ENCODE data around the gene YWHAQ. TPM values are rescaled to one million over a fixed set of nuclear protein-coding genes. Genes with fewer than 3 reads are reported as not detected.

The YWHAQ gene
- total RNA-seq, result 140 TPM

GRCh38 chr2:9630736-9631552 is at the start of gene YWHAQ:
Gene YWHAQ, minus strand, starts transcription at chr2:9630997. Its CDS starts 545 bp downstream, at chr2:9630452.
- H3K9me3 ChIP-seq (ENCODE audit: control insufficient read depth in 3 of 3, low read length in 3 of 3), result no peaks in the 10 kb centered on the region
- peaks cover 27 to 48% (median 46%) of the 10 kb centered on the region in 3 donors for H3K4me1 ChIP-seq (ENCODE audit: control insufficient read depth in 3 of 3, insufficient read depth in 3 of 3, low read length in 3 of 3)
- peak within 1 kb of the TSS; percentile 91 for H3K27ac ChIP-seq (ENCODE audit: low read depth, low read length)
- H3K36me3 ChIP-seq (ENCODE audit: control insufficient read depth in 3 of 3, insufficient read depth in 3 of 3, low read length in 3 of 3), result peaks cover 2 to 6% (median 2%) of the 10 kb centered on the region in 3 donors
- no peaks in the 10 kb centered on the region for H3K27me3 ChIP-seq (ENCODE audit: control insufficient read depth in 3 of 3, insufficient read depth in 3 of 3, low read length in 3 of 3)
- peak within 1 kb of the TSS; percentile 94 to 96 (median 94) for H3K9ac ChIP-seq (ENCODE audit: low read depth in 1 of 3, low read length in 3 of 3)
- peak within 1 kb of the TSS; percentile 93 to 97 (median 94) for H3K4me3 ChIP-seq (ENCODE audit: low read length in 3 of 3)

GRCh38 chr2:9680082-9680481 is 49.3 kb upstream of the YWHAQ start:
- Histone ChIP-seq H3K4me1 (ENCODE audit: control insufficient read depth in 3 of 3, insufficient read depth in 3 of 3, low read length in 3 of 3) (no peaks in the 10 kb centered on the region), H3K27ac (ENCODE audit: low read depth, low read length) (no peak overlapping the region), H3K27me3 (ENCODE audit: control insufficient read depth in 3 of 3, insufficient read depth in 3 of 3, low read length in 3 of 3) (no peaks in the 10 kb centered on the region), H3K9me3 (ENCODE audit: control insufficient read depth in 3 of 3, low read length in 3 of 3) (no peaks in the 10 kb centered on the region), H3K36me3 (ENCODE audit: control insufficient read depth in 3 of 3, insufficient read depth in 3 of 3, low read length in 3 of 3) (no peaks in the 10 kb centered on the region), H3K9ac (ENCODE audit: low read depth in 1 of 3, low read length in 3 of 3) (no peak overlapping the region), H3K4me3 (ENCODE audit: low read length in 3 of 3) (no peak overlapping the region)

- H3K4me1 ChIP-seq (ENCODE audit: control insufficient read depth in 3 of 3, insufficient read depth in 3 of 3, low read length in 3 of 3), result no peaks in the 10 kb centered on the region
- H3K27ac ChIP-seq (ENCODE audit: low read depth, low read length), result no peak overlapping the region
- no peaks in the 10 kb centered on the region for H3K36me3 ChIP-seq (ENCODE audit: control insufficient read depth in 3 of 3, insufficient read depth in 3 of 3, low read length in 3 of 3)
- H3K9me3 ChIP-seq (ENCODE audit: control insufficient read depth in 3 of 3, low read length in 3 of 3), result no peaks in the 10 kb centered on the region
- no peak overlapping the region for H3K4me3 ChIP-seq (ENCODE audit: low read length in 3 of 3)
- no peaks in the 10 kb centered on the region for H3K27me3 ChIP-seq (ENCODE audit: control insufficient read depth in 3 of 3, insufficient read depth in 3 of 3, low read length in 3 of 3)
- no peak overlapping the region for H3K9ac ChIP-seq (ENCODE audit: low read depth in 1 of 3, low read length in 3 of 3)
Measured at GRCh38 chr2:9679218-9679617, 48.4 kb upstream of the YWHAQ start.

GRCh38 chr2:9678544-9678943 is 47.7 kb upstream of the YWHAQ start:
- Histone ChIP-seq H3K36me3 (ENCODE audit: control insufficient read depth in 3 of 3, insufficient read depth in 3 of 3, low read length in 3 of 3) (no peaks in the 10 kb centered on the region), H3K27me3 (ENCODE audit: control insufficient read depth in 3 of 3, insufficient read depth in 3 of 3, low read length in 3 of 3) (no peaks in the 10 kb centered on the region), H3K9me3 (ENCODE audit: control insufficient read depth in 3 of 3, low read length in 3 of 3) (no peaks in the 10 kb centered on the region), H3K9ac (ENCODE audit: low read depth in 1 of 3, low read length in 3 of 3) (no peak overlapping the region), H3K27ac (ENCODE audit: low read depth, low read length) (no peak overlapping the region), H3K4me3 (ENCODE audit: low read length in 3 of 3) (no peak overlapping the region), H3K4me1 (ENCODE audit: control insufficient read depth in 3 of 3, insufficient read depth in 3 of 3, low read length in 3 of 3) (no peaks in the 10 kb centered on the region)

GRCh38 chr2:9675415-9676351 is 44.9 kb upstream of the YWHAQ start:
- Histone ChIP-seq H3K4me3 (ENCODE audit: low read length in 3 of 3) (no peak overlapping the region), H3K36me3 (ENCODE audit: control insufficient read depth in 3 of 3, insufficient read depth in 3 of 3, low read length in 3 of 3) (no peaks in the 10 kb centered on the region), H3K27ac (ENCODE audit: low read depth, low read length) (no peak overlapping the region), H3K27me3 (ENCODE audit: control insufficient read depth in 3 of 3, insufficient read depth in 3 of 3, low read length in 3 of 3) (no peaks in the 10 kb centered on the region), H3K9ac (ENCODE audit: low read depth in 1 of 3, low read length in 3 of 3) (no peak overlapping the region), H3K9me3 (ENCODE audit: control insufficient read depth in 3 of 3, low read length in 3 of 3) (no peaks in the 10 kb centered on the region), H3K4me1 (ENCODE audit: control insufficient read depth in 3 of 3, insufficient read depth in 3 of 3, low read length in 3 of 3) (no peaks in the 10 kb centered on the region)

- H3K4me3 ChIP-seq (ENCODE audit: low read length in 3 of 3), result no peak overlapping the region
Measured at GRCh38 chr2:9674891-9675414, 44.2 kb upstream of the YWHAQ start.

GRCh38 chr2:9673914-9674481 is 43.2 kb upstream of the YWHAQ start:
- H3K9me3 ChIP-seq (ENCODE audit: control insufficient read depth in 3 of 3, low read length in 3 of 3), result no peaks in the 10 kb centered on the region
- H3K9ac ChIP-seq (ENCODE audit: low read depth in 1 of 3, low read length in 3 of 3), result no peak overlapping the region
- no peaks in the 10 kb centered on the region for H3K36me3 ChIP-seq (ENCODE audit: control insufficient read depth in 3 of 3, insufficient read depth in 3 of 3, low read length in 3 of 3)
- H3K27me3 ChIP-seq (ENCODE audit: control insufficient read depth in 3 of 3, insufficient read depth in 3 of 3, low read length in 3 of 3), result no peaks in the 10 kb centered on the region
- H3K4me1 ChIP-seq (ENCODE audit: control insufficient read depth in 3 of 3, insufficient read depth in 3 of 3, low read length in 3 of 3), result peaks cover 0 to 4% (median 1%) of the 10 kb centered on the region in 3 donors
- H3K4me3 ChIP-seq (ENCODE audit: low read length in 3 of 3), result no peak overlapping the region
- H3K27ac ChIP-seq (ENCODE audit: low read depth, low read length), result no peak overlapping the region

More at GRCh38 chr2:9674891-9675414, 44.2 kb upstream of the YWHAQ start:
- no peaks in the 10 kb centered on the region for H3K27me3 ChIP-seq (ENCODE audit: control insufficient read depth in 3 of 3, insufficient read depth in 3 of 3, low read length in 3 of 3)
- no peak overlapping the region for H3K27ac ChIP-seq (ENCODE audit: low read depth, low read length)
- no peaks in the 10 kb centered on the region for H3K36me3 ChIP-seq (ENCODE audit: control insufficient read depth in 3 of 3, insufficient read depth in 3 of 3, low read length in 3 of 3)
- no peaks in the 10 kb centered on the region for H3K9me3 ChIP-seq (ENCODE audit: control insufficient read depth in 3 of 3, low read length in 3 of 3)
- no peak overlapping the region for H3K9ac ChIP-seq (ENCODE audit: low read depth in 1 of 3, low read length in 3 of 3)
- H3K4me1 ChIP-seq (ENCODE audit: control insufficient read depth in 3 of 3, insufficient read depth in 3 of 3, low read length in 3 of 3), result no peaks in the 10 kb centered on the region

- H3K27ac ChIP-seq (ENCODE audit: low read depth, low read length), result peak overlapping the region; percentile 36
- H3K9ac ChIP-seq (ENCODE audit: low read depth in 1 of 3, low read length in 3 of 3), result no peak overlapping the region
Measured at GRCh38 chr2:9668687-9669345, 38.0 kb upstream of the YWHAQ start.

GRCh38 chr2:9667826-9668225 is 37.0 kb upstream of the YWHAQ start:
- H3K4me3 ChIP-seq (ENCODE audit: low read length in 3 of 3), result no peak overlapping the region
- no peaks in the 10 kb centered on the region for H3K27me3 ChIP-seq (ENCODE audit: control insufficient read depth in 3 of 3, insufficient read depth in 3 of 3, low read length in 3 of 3)
- H3K4me1 ChIP-seq (ENCODE audit: control insufficient read depth in 3 of 3, insufficient read depth in 3 of 3, low read length in 3 of 3), result peaks cover 7 to 22% (median 16%) of the 10 kb centered on the region in 3 donors
- H3K36me3 ChIP-seq (ENCODE audit: control insufficient read depth in 3 of 3, insufficient read depth in 3 of 3, low read length in 3 of 3), result no peaks in the 10 kb centered on the region
- no peaks in the 10 kb centered on the region for H3K9me3 ChIP-seq (ENCODE audit: control insufficient read depth in 3 of 3, low read length in 3 of 3)
- H3K9ac ChIP-seq (ENCODE audit: low read depth in 1 of 3, low read length in 3 of 3), result no peak overlapping the region
- H3K27ac ChIP-seq (ENCODE audit: low read depth, low read length), result peak overlapping the region; percentile 11

More at GRCh38 chr2:9668687-9669345, 38.0 kb upstream of the YWHAQ start:
- no peaks in the 10 kb centered on the region for H3K36me3 ChIP-seq (ENCODE audit: control insufficient read depth in 3 of 3, insufficient read depth in 3 of 3, low read length in 3 of 3)
- no peaks in the 10 kb centered on the region for H3K27me3 ChIP-seq (ENCODE audit: control insufficient read depth in 3 of 3, insufficient read depth in 3 of 3, low read length in 3 of 3)
- H3K4me3 ChIP-seq (ENCODE audit: low read length in 3 of 3), result no peak overlapping the region
- peaks cover 7 to 21% (median 15%) of the 10 kb centered on the region in 3 donors for H3K4me1 ChIP-seq (ENCODE audit: control insufficient read depth in 3 of 3, insufficient read depth in 3 of 3, low read length in 3 of 3)
- no peaks in the 10 kb centered on the region for H3K9me3 ChIP-seq (ENCODE audit: control insufficient read depth in 3 of 3, low read length in 3 of 3)

Data from skeletal muscle tissue (tissue), 4 donors.